SK-N-MC (cell line): ENCODE data around the gene AGER.
A peak's percentile ranks its signal among the peaks of the same experiment; 100 is the strongest.

Source experiments
- DNase-seq: peaks from one replicate; pipeline ENCODE4 v3.0.0-alpha.2; 2011; ENCODE audit warnings: low read depth, low spot score
- H3K27ac ChIP-seq: fragments of 200-600 bp; sonication (generic); 2 replicates; pipeline ENCODE4 v1.5.1; 2016; ENCODE audit warnings: mixed run types
- H3K36me3 ChIP-seq: fragments of 200-600 bp; sonication (generic); 2 replicates; pipeline ENCODE4 v1.6.1; 2017; ENCODE audit warnings: antibody characterized with exemption, low read length, mixed read lengths; ENCODE audit not compliant: insufficient read depth
- H3K4me3 ChIP-seq: fragments of 200-600 bp; sonication (generic); 2 replicates; pipeline ENCODE4 v1.5.1; 2016
- H3K9ac ChIP-seq: fragments of 200-600 bp; sonication (generic); 2 replicates; pipeline ENCODE4 v1.8.0; 2017; ENCODE audit warnings: mixed run types, mixed read lengths; ENCODE audit not compliant: insufficient read length
- H3K9me3 ChIP-seq: fragments of 200-600 bp; sonication (generic); 2 replicates; pipeline ENCODE4 v1.6.1; 2017; ENCODE audit warnings: low read depth, mild to moderate bottlenecking, antibody characterized with exemption, low read length, moderate library complexity, mixed read lengths
- EZH2 ChIP-seq: fragments of 200-600 bp; sonication (generic); IDR thresholded peaks from one replicate; pipeline ENCODE4 v1.6.1; 2017; ENCODE audit warnings: antibody characterized with exemption
- FOXP2 ChIP-seq: optimal IDR thresholded peaks from 2 replicates; pipeline ENCODE3; 2011; ENCODE audit warnings: mild to moderate bottlenecking, moderate library complexity; ENCODE audit not compliant: insufficient read depth; ENCODE audit errors: extremely low read length, control extremely low read depth
- POLR2AphosphoS5 ChIP-seq: IDR thresholded peaks from 2 replicates; pipeline ENCODE4 v1.6.1; 2012; ENCODE audit warnings: mild to moderate bottlenecking, low read depth, low read length, borderline replicate concordance

Gene AGER

DNA sequence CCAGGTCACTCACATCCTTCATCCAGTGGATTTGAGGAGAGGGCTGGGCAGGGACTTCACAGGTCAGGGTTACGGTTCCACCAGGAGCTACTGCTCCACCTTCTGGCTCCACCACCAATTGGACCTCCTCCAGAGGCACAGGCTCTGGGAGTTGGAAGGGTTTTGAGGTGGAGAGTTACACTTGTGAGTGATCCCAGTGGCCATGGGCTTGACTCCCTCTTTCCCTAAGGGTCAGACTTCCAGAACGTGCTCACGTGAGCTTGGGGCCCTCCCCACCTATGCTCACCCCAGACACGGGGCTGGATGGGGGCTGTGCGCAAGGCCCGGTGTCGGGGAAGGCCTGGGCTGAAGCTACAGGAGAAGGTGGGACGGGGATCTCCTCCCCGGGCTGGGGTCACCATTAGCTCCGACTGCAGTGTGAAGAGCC lies 1.5 kb downstream of the AGER start:
- Histone ChIP-seq H3K27ac (0 out of 2 replicates have a peak overlapping the region, but pooled peaks have one; percentile 13), H3K9me3 (no peaks in the 10 kb centered on the region), H3K4me3 (no peak overlapping the region), H3K9ac (no peak overlapping the region), H3K36me3 (peaks cover 38% of the 10 kb centered on the region)
- no peak for DNase-seq
- TF ChIP-seq FOXP2, result no peak
- TF ChIP-seq POLR2AphosphoS5, result no peak
- TF ChIP-seq EZH2, result no peak

- H3K27ac ChIP-seq, result no peak overlapping the region
- no peak for DNase-seq
- TF ChIP-seq EZH2 (no peak), POLR2AphosphoS5 (no peak), FOXP2 (no peak)
- H3K4me3 ChIP-seq, result no peak overlapping the region
- peaks cover 32% of the 10 kb centered on the region for H3K36me3 ChIP-seq
- H3K9me3 ChIP-seq, result no peaks in the 10 kb centered on the region
- no peak overlapping the region for H3K9ac ChIP-seq
Measured at GRCh38 chr6:32181915-32182529, 2.0 kb downstream of the AGER start.

DNA sequence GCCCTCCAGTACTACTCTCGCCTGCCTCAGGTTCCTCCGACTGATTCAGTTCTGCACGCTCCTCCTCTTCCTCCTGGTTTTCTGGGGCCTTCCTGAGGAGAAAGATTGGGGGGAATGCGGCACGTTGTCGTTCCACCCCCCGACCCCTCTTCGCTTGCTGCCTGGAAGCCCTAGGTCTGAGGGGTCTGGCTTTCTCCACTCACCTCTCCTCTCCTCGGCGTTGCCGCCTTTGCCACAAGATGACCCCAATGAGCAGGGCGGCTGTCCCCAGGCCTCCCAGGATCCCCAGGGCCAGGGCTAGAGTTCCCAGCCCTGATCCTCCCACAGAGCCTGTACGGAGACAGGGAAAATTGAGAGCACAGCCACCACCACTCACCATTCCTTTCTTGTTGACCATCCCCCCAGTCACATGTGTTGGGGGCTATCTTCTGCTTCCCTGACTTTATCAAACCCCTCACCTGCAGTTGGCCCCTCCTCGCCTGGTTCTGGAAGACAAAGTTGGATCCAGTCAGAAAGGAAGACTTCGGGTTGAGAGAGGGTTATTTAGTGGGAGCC lies 2.8 kb downstream of the AGER start:
- H3K36me3 ChIP-seq, result peaks cover 25% of the 10 kb centered on the region; the same call in 1 of the 2 replicates
- no peak for DNase-seq
- no peak for TF ChIP-seq EZH2
- TF ChIP-seq POLR2AphosphoS5, result no peak
- no peak for TF ChIP-seq FOXP2
- no peak overlapping the region for H3K27ac ChIP-seq
- no peak overlapping the region for H3K4me3 ChIP-seq
- no peak overlapping the region for H3K9ac ChIP-seq
- no peaks in the 10 kb centered on the region for H3K9me3 ChIP-seq

DNA sequence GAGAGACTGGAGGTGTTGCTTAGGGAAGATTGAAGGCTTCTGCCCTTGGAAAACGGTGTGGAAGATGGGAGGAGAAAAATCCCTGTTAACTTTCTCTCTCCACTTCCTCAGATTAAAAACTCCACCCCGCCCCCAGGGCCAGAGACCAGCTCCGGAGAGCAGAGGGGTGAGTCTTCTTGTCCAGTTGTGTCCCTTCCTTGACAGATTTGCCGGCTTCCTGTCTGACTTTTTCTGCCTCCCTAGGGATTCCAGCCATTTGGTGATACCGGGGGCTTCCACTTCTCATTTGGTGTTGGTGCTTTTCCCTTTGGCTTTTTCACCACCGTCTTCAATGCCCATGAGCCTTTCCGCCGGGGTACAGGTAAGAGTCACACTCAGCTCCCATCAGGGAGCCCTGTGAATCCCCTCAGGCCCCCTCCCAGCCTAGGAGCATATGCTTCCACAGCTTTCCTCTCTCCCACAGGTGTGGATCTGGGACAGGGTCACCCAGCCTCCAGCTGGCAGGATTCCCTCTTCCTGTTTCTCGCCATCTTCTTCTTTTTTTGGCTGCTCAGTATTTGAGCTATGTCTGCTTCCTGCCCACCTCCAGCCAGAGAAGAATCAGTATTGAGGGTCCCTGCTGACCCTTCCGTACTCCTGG lies 4.2 kb downstream of the AGER start:
- no peak overlapping the region for H3K4me3 ChIP-seq
- no peak for DNase-seq
- peaks cover 25% of the 10 kb centered on the region; the same call in 1 of the 2 replicates for H3K36me3 ChIP-seq
- H3K27ac ChIP-seq, result no peak overlapping the region
- TF ChIP-seq EZH2, result no peak
- no peak overlapping the region for H3K9ac ChIP-seq
- H3K9me3 ChIP-seq, result no peaks in the 10 kb centered on the region

DNA sequence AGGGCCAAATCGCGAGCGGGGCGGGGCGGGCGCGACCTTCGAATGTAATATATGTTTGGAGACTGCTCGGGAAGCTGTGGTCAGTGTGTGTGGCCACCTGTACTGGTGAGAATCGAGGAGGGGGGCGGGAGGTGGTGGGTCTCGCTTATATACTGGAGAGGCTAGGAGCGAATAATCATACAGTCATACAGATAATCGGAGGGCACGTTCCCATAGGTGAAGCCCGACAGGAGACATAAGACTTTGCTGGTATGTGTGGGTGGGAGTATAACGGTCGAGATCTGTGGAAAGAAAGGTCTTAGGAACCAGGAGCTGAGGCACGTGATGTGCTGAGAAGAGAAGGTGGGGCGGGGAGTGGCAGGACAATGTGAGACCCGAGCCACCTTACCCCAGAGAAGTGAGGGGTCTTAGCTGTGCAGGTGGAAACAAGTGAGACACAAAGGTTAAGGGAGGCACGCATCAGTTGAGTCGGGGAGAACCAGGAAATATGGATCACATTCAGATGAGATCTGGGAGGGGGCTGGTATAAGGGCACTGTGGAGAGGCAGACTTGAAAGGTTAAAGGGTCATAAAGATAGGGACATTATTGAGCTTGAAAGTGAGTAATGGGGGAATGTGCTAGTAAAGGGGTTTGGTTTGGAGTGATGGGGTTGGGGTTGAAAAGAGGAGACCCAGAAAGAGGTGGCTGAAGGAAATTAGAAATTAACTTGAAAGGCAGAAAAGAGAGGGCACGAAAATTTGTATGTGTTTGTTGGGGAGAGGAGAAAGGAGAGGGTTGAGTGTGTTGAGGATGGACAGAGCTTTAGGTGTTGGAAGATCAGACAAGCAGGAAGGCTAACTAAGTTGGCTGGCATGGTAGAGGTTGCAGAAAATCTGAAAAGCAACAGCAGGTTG lies 5.3 kb downstream of the AGER start:
- Histone ChIP-seq H3K9me3 (no peaks in the 10 kb centered on the region), H3K4me3 (peak overlapping the region; percentile 89), H3K36me3 (peaks cover 25% of the 10 kb centered on the region; the same call in 1 of the 2 replicates), H3K9ac (peak overlapping the region; percentile 93), H3K27ac (no peak overlapping the region)
- TF ChIP-seq EZH2, result no peak
- no peak for TF ChIP-seq FOXP2
- no peak for TF ChIP-seq POLR2AphosphoS5
- no peak for DNase-seq

DNA sequence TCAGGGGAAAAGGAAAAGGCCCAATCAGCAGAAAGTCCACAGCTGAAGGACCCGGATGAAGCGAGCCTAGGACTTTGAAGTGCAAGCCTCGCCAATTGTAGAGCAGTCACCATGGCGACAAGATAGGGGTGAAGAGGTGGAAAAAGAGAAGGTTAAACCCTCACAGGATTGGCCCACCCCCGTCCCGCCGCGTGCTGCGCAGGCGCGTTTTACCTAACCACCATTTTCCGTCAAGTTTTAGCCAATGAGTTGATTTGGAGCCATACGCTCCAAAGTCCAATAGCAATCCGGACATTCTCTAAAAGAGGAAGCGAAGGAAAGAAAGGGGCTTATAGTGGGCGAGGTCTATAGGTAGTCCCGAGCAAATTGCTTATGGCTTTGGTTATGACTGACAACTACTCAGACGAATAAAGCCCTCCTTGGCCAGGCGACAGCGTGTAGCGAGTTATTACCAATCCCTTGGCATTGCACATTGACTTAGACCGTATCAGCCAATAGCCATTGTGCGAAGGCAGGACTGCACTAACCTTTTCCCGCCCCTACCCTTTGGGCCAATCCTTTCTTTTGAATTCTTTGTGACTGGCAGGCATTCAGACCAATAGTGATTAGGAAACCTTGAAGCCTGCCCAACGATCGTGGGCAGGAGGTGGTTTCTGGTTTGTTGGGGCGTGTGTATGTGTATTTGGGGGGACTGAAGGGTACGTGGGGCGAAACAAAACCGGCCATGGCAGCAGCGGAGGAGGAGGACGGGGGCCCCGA lies 6.1 kb downstream of the AGER start, which contains the start of gene RNF5:
Gene RNF5, plus strand, starts transcription at position 618 of the 759 bp plus-strand sequence. Its CDS starts 107 bp downstream, at position 725.
- Histone ChIP-seq H3K27ac (peak within 1 kb of the TSS; percentile 99), H3K9ac (peak within 1 kb of the TSS; percentile 93), H3K9me3 (no peaks in the 10 kb centered on the region), H3K4me3 (peak within 1 kb of the TSS; percentile 89), H3K36me3 (peaks cover 17% of the 10 kb centered on the region; the same call in 1 of the 2 replicates)
- TF ChIP-seq FOXP2 (no peak), EZH2 (no peak), POLR2AphosphoS5 (no peak; the same call in 1 of the 2 replicates)
- DNase-seq, result peak; percentile 100

DNA sequence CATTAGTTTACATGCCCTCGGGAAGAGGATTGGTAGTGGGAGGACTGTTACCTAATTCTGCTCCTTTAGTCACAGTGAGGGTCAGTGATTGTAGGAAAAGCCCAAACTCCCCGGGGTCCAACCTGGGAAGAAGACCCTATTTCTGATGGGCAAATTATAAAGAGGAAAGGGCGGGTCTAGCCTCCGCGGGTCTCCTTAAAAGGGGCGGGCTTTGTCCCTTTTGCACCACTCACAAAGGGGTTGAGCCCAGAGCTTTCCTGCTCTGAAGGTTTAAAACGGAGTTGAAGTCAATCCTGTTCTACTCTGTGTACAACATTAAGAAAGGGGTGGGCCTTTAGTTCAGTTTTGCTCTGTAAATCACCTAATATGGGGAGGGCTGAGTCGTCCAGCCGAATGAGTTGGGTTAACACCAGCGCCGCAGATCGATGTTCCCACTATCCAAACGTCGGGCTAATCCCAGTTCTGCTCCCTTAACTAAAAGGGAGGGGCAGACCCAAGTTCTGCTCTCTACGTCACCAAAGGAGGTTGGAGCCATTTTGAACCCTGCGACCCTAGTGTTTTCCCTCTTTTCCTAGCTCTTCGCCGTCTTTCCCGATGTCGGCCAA lies 6.8 kb downstream of the AGER start:
- Histone ChIP-seq H3K36me3 (peaks cover 11% of the 10 kb centered on the region; the same call in 1 of the 2 replicates), H3K4me3 (peak overlapping the region; percentile 89), H3K9me3 (no peaks in the 10 kb centered on the region), H3K9ac (peak overlapping the region; percentile 92), H3K27ac (peak overlapping the region; percentile 99)
- TF ChIP-seq EZH2 (no peak), POLR2AphosphoS5 (peak; percentile 69), FOXP2 (peak; percentile 43)
- no peak for DNase-seq
